D721Med (cell line): Measurements from ENCODE around the gene DLGAP4.

Source experiments
- DNase-seq: peaks from one replicate; pipeline ENCODE4 v3.0.0; 2011; ENCODE audit warnings: low spot score; ENCODE audit not compliant: insufficient read length
- FAIRE-seq: peaks from 2 replicates; lab custom pipeline; 2011; peaks lifted over from hg19 to GRCh38; lab: Jason Lieb, UNC
- CTCF ChIP-seq: IDR thresholded peaks from 2 replicates; pipeline ENCODE4 v1.5.1; 2012; ENCODE audit warnings: mild to moderate bottlenecking, control low read depth; ENCODE audit not compliant: insufficient read depth; ENCODE audit errors: missing control alignments

Gene DLGAP4

GRCh38 chr20:36341331-36342020, 35.3 kb downstream of the DLGAP4 start:
- FAIRE-seq (no peak), DNase-seq (no peak)
- TF ChIP-seq CTCF, result no peak

GRCh38 chr20:36342331-36343120, 36.4 kb downstream of the DLGAP4 start:
- no peak for TF ChIP-seq CTCF
- DNase-seq (no peak), FAIRE-seq (no peak)

GRCh38 chr20:36343641-36344040, 37.5 kb downstream of the DLGAP4 start:
- TF ChIP-seq CTCF, result no peak
- no peak for FAIRE-seq
- no peak for DNase-seq

- DNase-seq (no peak), FAIRE-seq (no peak)
- no peak for TF ChIP-seq CTCF
These were observed 38.5 kb downstream of the DLGAP4 start for GRCh38 chr20:36344517-36345132.

- DNase-seq, result no peak
- FAIRE-seq, result no peak
These were observed 40.1 kb downstream of the DLGAP4 start for GRCh38 chr20:36346256-36346655.

GRCh38 chr20:36349384-36350170, 43.4 kb downstream of the DLGAP4 start:
- no peak for DNase-seq
- TF ChIP-seq CTCF, result no peak
- FAIRE-seq, result no peak

More at GRCh38 chr20:36346256-36346655, 40.1 kb downstream of the DLGAP4 start:
- no peak for TF ChIP-seq CTCF
